OCI-LY3 (cell line): ENCODE results near the gene KCNJ4.
"Not testable (repeated sequence)": the region's sequence is repeated elsewhere in the genome, so short reads cannot be mapped to it uniquely, and the experiment has no call there.

Experiments
- H2AFZ ChIP-seq: fragments of 200-600, 300-600 bp; shearing (Covaris generic); 2 replicates; pipeline ENCODE4 v1.6.0; 2014; ENCODE audit warnings: antibody characterized with exemption, low read depth, low read length
- H3K27ac ChIP-seq: fragments of 200-600, 300-600 bp; sonication (generic); 2 replicates; pipeline ENCODE4 v1.5.1; 2014; ENCODE audit warnings: mild to moderate bottlenecking, low read length, moderate library complexity, mixed read lengths
- H3K27me3 ChIP-seq: fragments of 200-600, 300-600 bp; sonication (generic); 2 replicates; pipeline ENCODE4 v1.6.1; 2014; ENCODE audit warnings: low read depth, low read length, mixed read lengths
- H3K36me3 ChIP-seq: fragments of 200-600, 300-600 bp; sonication (generic); replicated peaks from 2 replicates; pipeline ENCODE3; 2014; ENCODE audit warnings: low read depth, low read length, mixed read lengths
- H3K4me1 ChIP-seq: fragments of 300-600, 200-600 bp; sonication (generic); 2 replicates; pipeline ENCODE4 v1.6.1; 2014; ENCODE audit warnings: low read length, mixed read lengths
- H3K4me2 ChIP-seq: fragments of 200-600, 300-600 bp; sonication (generic); 2 replicates; pipeline ENCODE4 v1.6.1; 2014; ENCODE audit warnings: low read length, mixed read lengths
- H3K4me3 ChIP-seq: fragments of 300-600, 200-600 bp; sonication (generic); 2 replicates; pipeline ENCODE4 v1.5.1; 2014; ENCODE audit warnings: antibody characterized with exemption, mild to moderate bottlenecking, low read length, moderate library complexity
- H3K79me2 ChIP-seq: fragments of 300-600, 200-600 bp; shearing (Covaris generic); 2 replicates; pipeline ENCODE4 v1.6.1; 2014; ENCODE audit warnings: mild to moderate bottlenecking, low read length, mixed read lengths
- H3K9ac ChIP-seq: fragments of 300-600, 200-600 bp; shearing (Covaris generic); 2 replicates; pipeline ENCODE4 v1.6.0; 2014; ENCODE audit warnings: mild to moderate bottlenecking, low read length, moderate library complexity
- H3K9me3 ChIP-seq: fragments of 200-600, 300-600 bp; shearing (Covaris generic); 2 replicates; pipeline ENCODE4 v1.6.1; 2014; ENCODE audit warnings: low read length, mixed read lengths; ENCODE audit not compliant: insufficient read depth
- H4K20me1 ChIP-seq: fragments of 200-600, 300-600 bp; sonication (generic); 2 replicates; pipeline ENCODE4 v1.6.1; 2016; ENCODE audit warnings: low read length, mixed read lengths; ENCODE audit not compliant: insufficient read depth
- CTCF ChIP-seq: fragments of 200-600, 300-600 bp; sonication (generic); IDR thresholded peaks from 2 replicates; pipeline ENCODE4 v1.5.1; 2014; ENCODE audit warnings: antibody characterized with exemption, low read length, low read depth
- EZH2phosphoT487 ChIP-seq: fragments of 200-600 bp; shearing (Covaris generic); IDR thresholded peaks from 2 replicates; pipeline ENCODE4 v1.6.1; 2018; ENCODE audit warnings: antibody characterized with exemption, mixed run types, low read depth

KCNJ4 gene

GRCh38 chr22:38404419-38404818 lies 50.6 kb downstream of the KCNJ4 start:
- Histone ChIP-seq H3K4me1 (peaks cover 17% of the 10 kb centered on the region), H2AFZ (no peak overlapping the region), H3K4me3 (no peak overlapping the region), H4K20me1 (no peaks in the 10 kb centered on the region), H3K9ac (no peak overlapping the region), H3K27ac (no peak overlapping the region), H3K9me3 (no peaks in the 10 kb centered on the region), H3K79me2 (no peaks in the 10 kb centered on the region), H3K36me3 (no peaks in the 10 kb centered on the region), H3K27me3 (0 out of 2 replicates have a peak, but pooled peaks cover 4% of the 10 kb centered on the region), H3K4me2 (no peak overlapping the region)
- no peak for TF ChIP-seq CTCF
- TF ChIP-seq EZH2phosphoT487 = no peak

GRCh38 chr22:38403812-38404211 lies 51.2 kb downstream of the KCNJ4 start:
- TF ChIP-seq EZH2phosphoT487 = no peak
- peak overlapping the region; percentile 42 for H3K4me3 ChIP-seq

DNA sequence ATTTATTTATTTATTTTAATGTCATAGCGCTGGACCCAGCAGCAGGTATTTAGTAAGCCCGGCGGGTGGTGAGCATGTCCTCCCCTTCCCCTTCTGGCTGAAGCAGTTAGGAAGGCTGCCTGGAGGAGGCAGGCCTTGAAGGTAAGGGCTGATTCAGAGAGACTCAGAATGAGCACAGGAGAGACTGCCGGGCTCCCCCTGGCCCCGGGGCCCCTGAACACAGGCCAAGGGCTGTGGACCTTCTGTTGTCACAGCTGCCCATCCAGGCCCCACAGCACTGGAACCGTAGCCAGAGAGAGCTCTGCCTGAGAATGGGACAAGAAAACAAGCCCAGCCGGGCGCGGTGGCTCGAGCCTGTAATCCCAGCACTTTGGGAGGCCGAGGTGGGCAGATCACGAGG lies 52.8 kb downstream of the KCNJ4 start:
- Histone ChIP-seq H4K20me1 (no peaks in the 10 kb centered on the region), H3K79me2 (peaks cover 15% of the 10 kb centered on the region), H2AFZ (no peak overlapping the region), H3K9ac (no peak overlapping the region), H3K36me3 (no peaks in the 10 kb centered on the region), H3K4me3 (no peak overlapping the region), H3K4me1 (peaks cover 18% of the 10 kb centered on the region), H3K9me3 (no peaks in the 10 kb centered on the region), H3K4me2 (no peak overlapping the region), H3K27ac (no peak overlapping the region), H3K27me3 (0 out of 2 replicates have a peak, but pooled peaks cover 4% of the 10 kb centered on the region)
- TF ChIP-seq EZH2phosphoT487 (no peak), CTCF (no peak)

More at GRCh38 chr22:38403812-38404211, 51.2 kb downstream of the KCNJ4 start:
- Histone ChIP-seq H3K27ac (no peak overlapping the region), H3K36me3 (no peaks in the 10 kb centered on the region), H3K9me3 (no peaks in the 10 kb centered on the region), H3K4me2 (peak overlapping the region; percentile 49), H2AFZ (no peak overlapping the region; the same call in 1 of the 2 replicates), H3K79me2 (no peaks in the 10 kb centered on the region), H4K20me1 (no peaks in the 10 kb centered on the region), H3K27me3 (0 out of 2 replicates have a peak, but pooled peaks cover 4% of the 10 kb centered on the region), H3K4me1 (peaks cover 18% of the 10 kb centered on the region), H3K9ac (peak overlapping the region; percentile 6; the same call in 1 of the 2 replicates)

DNA sequence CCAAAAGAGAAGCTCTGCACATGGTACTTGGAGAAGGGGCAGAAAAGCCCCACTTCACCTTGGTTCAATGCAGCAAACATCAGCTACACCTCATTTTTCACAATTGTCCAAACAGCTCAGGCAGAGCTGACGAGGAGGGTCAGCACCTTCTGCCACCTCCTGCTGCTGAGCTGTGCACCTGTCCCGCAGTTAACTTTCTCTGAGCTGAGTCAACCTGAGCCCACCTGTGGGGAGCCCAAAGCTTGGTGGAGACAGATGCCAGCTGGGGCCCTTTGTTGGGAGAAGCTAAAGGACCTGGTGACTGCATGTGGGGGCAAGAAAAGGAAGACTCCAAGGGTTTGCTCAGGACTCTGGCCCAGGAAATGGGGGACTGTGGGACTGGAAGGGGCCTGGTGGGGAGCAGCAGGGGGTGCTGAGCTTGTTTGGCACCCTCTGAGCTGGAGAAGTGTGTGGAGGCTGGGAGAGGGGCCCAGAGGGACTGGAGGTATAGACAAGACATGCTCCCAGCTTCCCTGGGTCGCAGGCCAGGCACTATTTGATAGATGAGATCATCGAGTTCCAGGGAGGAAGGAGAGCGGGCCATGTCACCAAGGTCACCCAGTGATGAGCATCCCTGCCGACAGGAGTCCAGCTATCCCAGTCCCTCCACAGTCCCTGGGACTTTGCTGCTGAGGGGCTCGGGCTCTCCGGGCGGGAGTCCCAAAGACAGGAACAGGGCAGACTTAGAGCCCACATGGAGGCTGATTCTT lies 53.5 kb downstream of the KCNJ4 start:
- Histone ChIP-seq H3K36me3 (peaks cover 3% of the 10 kb centered on the region), H3K79me2 (peaks cover 22% of the 10 kb centered on the region), H4K20me1 (no peaks in the 10 kb centered on the region), H3K4me1 (peaks cover 18% of the 10 kb centered on the region), H3K27ac (no peak overlapping the region), H3K27me3 (0 out of 2 replicates have a peak, but pooled peaks cover 4% of the 10 kb centered on the region), H3K9ac (no peak overlapping the region), H2AFZ (no peak overlapping the region), H3K9me3 (no peaks in the 10 kb centered on the region), H3K4me3 (no peak overlapping the region), H3K4me2 (no peak overlapping the region)
- TF ChIP-seq EZH2phosphoT487 = no peak
- TF ChIP-seq CTCF = no peak

GRCh38 chr22:38400256-38400655 lies 54.7 kb downstream of the KCNJ4 start:
- not testable (repeated sequence) for H3K36me3 ChIP-seq, H3K4me3 ChIP-seq, H3K27ac ChIP-seq, H3K27me3 ChIP-seq, H3K9ac ChIP-seq, H2AFZ ChIP-seq, H3K9me3 ChIP-seq, H3K4me2 ChIP-seq, H4K20me1 ChIP-seq
- Histone ChIP-seq H3K4me1 (peaks cover 18% of the 10 kb centered on the region), H3K79me2 (peaks cover 34% of the 10 kb centered on the region)
